H9 (cell line): ENCODE results near the gene TMEM31. TPM values are rescaled to one million over a fixed set of nuclear protein-coding genes. Genes with fewer than 3 reads are reported as not detected.

Experiments used
- DNase-seq: peaks from one replicate; pipeline ENCODE4 v3.0.0-alpha.2; 2017
- H2AFZ ChIP-seq: one replicate; pipeline ENCODE4 v1.6.1; 2013; ENCODE audit warnings: mild to moderate bottlenecking, low read length, control low read depth, moderate library complexity
- H2AK5ac ChIP-seq: 2 replicates; pipeline ENCODE4 v1.6.1; 2013; ENCODE audit warnings: low read length, control low read depth, mixed read lengths; ENCODE audit not compliant: insufficient read length
- H2BK120ac ChIP-seq: one replicate; pipeline ENCODE4 v1.6.1; 2013; ENCODE audit warnings: low read depth, mild to moderate bottlenecking, low read length, control low read depth, inconsistent platforms; ENCODE audit not compliant: poor library complexity, severe bottlenecking
- H2BK12ac ChIP-seq: 2 replicates; pipeline ENCODE4 v1.6.1; 2013; ENCODE audit warnings: low read length, control low read depth, mixed read lengths, low read depth; ENCODE audit not compliant: insufficient read length
- H2BK15ac ChIP-seq: 2 replicates; pipeline ENCODE4 v1.6.1; 2013; ENCODE audit warnings: low read depth, low read length, control low read depth
- H2BK20ac ChIP-seq: one replicate; pipeline ENCODE4 v1.6.1; 2013; ENCODE audit warnings: low read depth, mild to moderate bottlenecking, low read length, control low read depth, inconsistent platforms; ENCODE audit not compliant: poor library complexity, severe bottlenecking
- H2BK5ac ChIP-seq: 2 replicates; pipeline ENCODE4 v1.6.1; 2013; ENCODE audit warnings: low read length, control low read depth, mixed read lengths; ENCODE audit not compliant: insufficient read length
- H3K14ac ChIP-seq: 2 replicates; pipeline ENCODE4 v1.6.1; 2013; ENCODE audit warnings: low read length, control low read depth; ENCODE audit not compliant: insufficient read depth
- H3K18ac ChIP-seq: 2 replicates; pipeline ENCODE4 v1.6.1; 2013; ENCODE audit warnings: low read depth, mild to moderate bottlenecking, mixed read lengths, low read length, control low read depth; ENCODE audit not compliant: insufficient read length
- H3K23ac ChIP-seq: 2 replicates; pipeline ENCODE4 v1.6.1; 2013; ENCODE audit warnings: low read length, control low read depth, mixed read lengths, low read depth; ENCODE audit not compliant: insufficient read length
- H3K23me2 ChIP-seq: 2 replicates; pipeline ENCODE4 v1.6.1; 2013; ENCODE audit warnings: low read depth, mild to moderate bottlenecking, mixed read lengths, low read length, control low read depth; ENCODE audit not compliant: insufficient read length, poor library complexity, severe bottlenecking
- H3K27ac ChIP-seq: 2 replicates; pipeline ENCODE4 v1.5.1; 2013; ENCODE audit warnings: low read length, control low read depth, mixed read lengths, low read depth; ENCODE audit not compliant: insufficient read length
- H3K27me3 ChIP-seq: 2 replicates; pipeline ENCODE4 v1.6.1; 2013; ENCODE audit warnings: low read length, control low read depth, inconsistent platforms; ENCODE audit not compliant: insufficient read depth
- H3K4ac ChIP-seq: 2 replicates; pipeline ENCODE4 v1.6.1; 2013; ENCODE audit warnings: low read depth, mild to moderate bottlenecking, control low read depth, inconsistent platforms, low read length, moderate library complexity
- H3K4me1 ChIP-seq: 2 replicates; pipeline ENCODE4 v1.6.1; 2013; ENCODE audit warnings: low read length, control low read depth, inconsistent platforms; ENCODE audit not compliant: insufficient read depth
- H3K4me2 ChIP-seq: 2 replicates; pipeline ENCODE4 v1.6.1; 2013; ENCODE audit warnings: low read length, control low read depth, mixed read lengths; ENCODE audit not compliant: insufficient read length, insufficient read depth
- H3K56ac ChIP-seq: 2 replicates; pipeline ENCODE4 v1.6.1; 2013; ENCODE audit warnings: low read depth, mild to moderate bottlenecking, mixed read lengths, low read length, control low read depth; ENCODE audit not compliant: insufficient read length
- H3K79me1 ChIP-seq: 2 replicates; pipeline ENCODE4 v1.6.1; 2013; ENCODE audit warnings: low read depth, mild to moderate bottlenecking, moderate library complexity, low read length, control low read depth, inconsistent platforms; ENCODE audit not compliant: insufficient read depth, poor library complexity, severe bottlenecking
- H3K79me2 ChIP-seq: 2 replicates; pipeline ENCODE4 v1.6.1; 2013; ENCODE audit warnings: low read length, control low read depth, inconsistent platforms; ENCODE audit not compliant: insufficient read depth
- H3K9ac ChIP-seq: 2 replicates; pipeline ENCODE4 v1.6.1; 2013; ENCODE audit warnings: low read length, control low read depth, mixed read lengths; ENCODE audit not compliant: insufficient read length; ENCODE audit errors: extremely low read depth
- H3K9me3 ChIP-seq: one replicate; pipeline ENCODE4 v1.6.1; 2013; ENCODE audit warnings: low read depth, low read length, inconsistent platforms; ENCODE audit not compliant: control insufficient read depth
- H3T11ph ChIP-seq: one replicate; pipeline ENCODE4 v1.6.1; 2013; ENCODE audit warnings: mild to moderate bottlenecking, low read length, control low read depth, inconsistent platforms
- H4K20me1 ChIP-seq: one replicate; pipeline ENCODE4 v1.6.1; 2013; ENCODE audit not compliant: control insufficient read depth, insufficient read length, insufficient read depth
- H4K5ac ChIP-seq: 2 replicates; pipeline ENCODE4 v1.6.1; 2013; ENCODE audit warnings: low read depth, mild to moderate bottlenecking, mixed read lengths, low read length, control low read depth; ENCODE audit not compliant: insufficient read length
- H4K8ac ChIP-seq: replicated peaks from 2 replicates; pipeline ENCODE4 v1.6.1; 2013; ENCODE audit warnings: low read length, control low read depth, mixed read lengths, low read depth; ENCODE audit not compliant: insufficient read length
- H4K91ac ChIP-seq: 2 replicates; pipeline ENCODE4 v1.6.1; 2013; ENCODE audit warnings: low read depth, mild to moderate bottlenecking, moderate library complexity, mixed read lengths, low read length, control low read depth; ENCODE audit not compliant: insufficient read length
- H3K27ac Mint-ChIP-seq, 3 experiments: 2 replicates in 2 of 3; 3 replicates in 1 of 3; pipeline ENCODE4 v1.8.0; 2020 to 2021; ENCODE audit warnings: mixed read lengths in 3 of 3, mild to moderate bottlenecking in 1 of 3, moderate library complexity in 1 of 3
- H3K27me3 Mint-ChIP-seq: 2 replicates; pipeline ENCODE4 v1.8.0; 2021; ENCODE audit warnings: low read depth, mild to moderate bottlenecking, moderate library complexity, mixed read lengths
- H3K36me3 Mint-ChIP-seq, 3 experiments: 2 replicates in 2 of 3; 3 replicates in 1 of 3; pipeline ENCODE4 v1.8.0; 2020 to 2021; ENCODE audit warnings: low read depth in 3 of 3, mixed read lengths in 3 of 3; ENCODE audit not compliant: insufficient read depth in 1 of 3
- H3K4me1 Mint-ChIP-seq, 2 experiments: 2 replicates each; pipeline ENCODE4 v1.8.0; 2020; ENCODE audit warnings: mixed read lengths in 2 of 2
- H3K4me3 Mint-ChIP-seq, 2 experiments: 2 replicates in 1 of 2; 3 replicates in 1 of 2; pipeline ENCODE4 v1.8.0; 2020 to 2021; ENCODE audit warnings: mild to moderate bottlenecking in 2 of 2, mixed read lengths in 2 of 2, moderate library complexity in 1 of 2
- H3K9me3 Mint-ChIP-seq, 2 experiments: 2 replicates in 1 of 2; 3 replicates in 1 of 2; pipeline ENCODE4 v1.8.0; 2020; ENCODE audit warnings: mild to moderate bottlenecking in 2 of 2, mixed read lengths in 2 of 2, moderate library complexity in 1 of 2
- CTCF ChIP-seq: fragments of 200-600 bp; sonication (generic); conservative IDR thresholded peaks from 3 replicates; pipeline ENCODE4 v1.8.0; 2021; ENCODE audit warnings: antibody characterized with exemption, mild to moderate bottlenecking
- WGBS: extraction: QIAGEN DNeasy Blood & Tissue Kit; methylation state at CpG from one replicate; pipeline ENCODE4 v1.1.7; 2013; ENCODE audit warnings: missing lambda C conversion rate, low lambda C conversion rate, mixed read lengths; ENCODE audit not compliant: insufficient read length; ENCODE audit errors: extremely low coverage; 5-methylcytosine and 5-hydroxymethylcytosine counted together
- total RNA-seq: library from RNA; stranded (reverse); gene quantifications from 2 replicates; pipeline ENCODE4 v1.2.1, GENCODE V29; 2021

TMEM31 gene
- total RNA-seq, 1 experiment from 2014 or later = 0.55 TPM

GRCh38 chrX:103663981-103664762 is 46.5 kb upstream of the TMEM31 start:
- H3K4me1 ChIP-seq = no peaks in the 10 kb centered on the region
- no peak overlapping the region for H2BK15ac ChIP-seq
- no peak overlapping the region for H3K27ac ChIP-seq
- no peaks in the 10 kb centered on the region for H3K23me2 ChIP-seq
- no peak overlapping the region for H3T11ph ChIP-seq
- no peak overlapping the region for H2BK20ac ChIP-seq
- no peak overlapping the region for H2BK12ac ChIP-seq
- no peaks in the 10 kb centered on the region for H3K79me1 ChIP-seq
- no peak overlapping the region for H3K9ac ChIP-seq
- Mint-ChIP-seq H3K9me3 (peaks cover 0 to 34% of the 10 kb centered on the region in 2 experiments; a peak in 2 of 5 replicates), H3K4me3 (peak overlapping the region; percentile 38 to 56), H3K27me3 (peaks cover 3% of the 10 kb centered on the region), H3K27ac (no peak overlapping the region; a peak in 2 of 7 replicates), H3K36me3 (no peaks in the 10 kb centered on the region), H3K4me1 (peaks cover 9 to 14% of the 10 kb centered on the region in 2 experiments; a peak in 3 of 4 replicates)
- H3K9me3 ChIP-seq = no peaks in the 10 kb centered on the region
- DNase-seq = peak; percentile 51
- no peak overlapping the region for H2BK5ac ChIP-seq
- no peaks in the 10 kb centered on the region for H3K79me2 ChIP-seq
- H4K91ac ChIP-seq = no peak overlapping the region
- no peak for TF ChIP-seq CTCF
- WGBS = no CpG with 5 or more reads among the region's 23 CpGs
- H2BK120ac ChIP-seq = no peak overlapping the region
- no peak overlapping the region for H4K5ac ChIP-seq
- no peaks in the 10 kb centered on the region for H3K27me3 ChIP-seq
- no peak overlapping the region for H3K4ac ChIP-seq
- H3K56ac ChIP-seq = no peak overlapping the region
- peak overlapping the region; percentile 56 for H3K4me2 ChIP-seq
- no peak overlapping the region for H2AK5ac ChIP-seq
- peak overlapping the region; percentile 17 for H2AFZ ChIP-seq
- no peaks in the 10 kb centered on the region for H4K20me1 ChIP-seq
- no peak overlapping the region for H4K8ac ChIP-seq
- peak overlapping the region; percentile 64; the same call in 1 of the 2 replicates for H3K14ac ChIP-seq
- no peak overlapping the region for H3K23ac ChIP-seq
- H3K18ac ChIP-seq = peak overlapping the region; percentile 58
